GM13976 (cell line): ENCODE measurements around the gene GOLT1B.

Experiments used
- DNase-seq: peaks from one replicate; pipeline ENCODE4 v3.0.0; 2012; ENCODE audit warnings: low spot score
- in situ Hi-C: fragments of 300-500 bp; cut with MboI; formaldehyde crosslinking; loops from one replicate; pipeline ENCODE4 v1.12.0; 2022; ENCODE audit warnings: low sequenced_read_pairs, mixed read lengths, inconsistent platforms; ENCODE audit not compliant: unreplicated experiment
- TF ChIP-seq, protein P1 (sequence below): IDR thresholded peaks from 2 replicates; pipeline ENCODE4 v1.5.1; 2012; ENCODE audit warnings: borderline replicate concordance, mild to moderate bottlenecking; ENCODE audit not compliant: insufficient read depth; ENCODE audit errors: extremely low read depth, missing control alignments, control extremely low read depth

GOLT1B gene

DNA sequence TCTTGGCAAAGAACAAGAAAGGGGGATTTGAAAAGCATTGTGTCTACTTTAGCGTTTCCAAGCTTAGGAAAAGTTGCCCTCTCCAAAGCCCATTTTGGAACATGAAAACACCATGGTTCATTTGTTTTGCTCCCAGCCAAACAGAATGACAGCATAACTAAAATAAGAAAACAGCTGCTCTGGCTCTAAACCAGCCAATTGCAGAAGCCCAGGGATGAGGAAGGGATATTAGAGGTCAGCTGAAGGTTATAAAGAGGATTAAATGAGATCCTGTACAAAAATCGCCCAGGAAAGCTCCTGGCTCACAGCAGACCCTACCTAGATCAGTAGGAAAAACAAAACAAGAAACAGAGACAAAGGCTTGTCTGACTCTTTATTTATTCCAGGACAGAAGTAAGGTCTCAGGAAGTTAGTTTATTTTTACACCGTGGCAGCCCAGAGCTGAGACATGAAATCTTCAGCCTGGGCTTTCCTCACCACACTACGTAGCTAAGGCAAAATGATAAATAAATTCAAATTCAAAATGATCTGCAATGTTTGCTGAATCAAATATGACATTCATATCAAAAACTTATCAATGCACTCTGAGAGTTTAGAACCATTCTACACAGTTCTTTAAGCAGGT is 50.4 kb downstream of the GOLT1B start:
- in situ Hi-C loops, result no loop called here

DNA sequence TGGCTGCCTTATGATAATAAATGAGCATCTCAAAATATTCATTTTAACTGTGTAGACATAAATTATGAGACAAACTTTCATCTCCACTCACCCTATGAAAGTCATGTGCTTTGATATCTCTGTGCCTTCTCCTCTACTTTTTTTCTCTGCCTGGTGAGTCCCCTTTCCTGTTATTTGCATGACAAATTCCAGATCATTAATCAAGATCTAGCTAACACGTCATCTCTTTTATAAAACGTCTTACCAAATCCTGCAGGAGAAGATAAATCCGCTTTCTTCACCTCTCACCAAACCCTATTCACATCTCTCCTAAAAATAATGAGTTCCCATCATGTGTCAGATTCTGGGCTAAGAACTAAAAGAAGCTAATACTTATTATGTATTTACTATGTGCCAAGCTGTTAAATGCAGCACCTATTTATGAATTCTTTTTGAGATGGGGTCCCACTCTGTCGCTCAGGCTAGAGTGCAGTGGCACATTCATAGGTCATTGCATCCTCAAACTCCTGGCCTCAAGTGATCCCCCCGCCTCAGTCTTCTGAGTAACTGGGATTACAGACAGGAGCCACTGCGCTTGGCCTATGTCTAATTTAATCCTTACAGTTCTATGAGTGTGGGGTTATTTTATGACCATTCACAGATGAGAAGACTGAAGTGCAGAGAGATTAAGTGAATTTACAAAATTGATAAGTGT is 51.2 kb downstream of the GOLT1B start:
- DNase-seq, result no peak
- TF ChIP-seq, protein P1, sequence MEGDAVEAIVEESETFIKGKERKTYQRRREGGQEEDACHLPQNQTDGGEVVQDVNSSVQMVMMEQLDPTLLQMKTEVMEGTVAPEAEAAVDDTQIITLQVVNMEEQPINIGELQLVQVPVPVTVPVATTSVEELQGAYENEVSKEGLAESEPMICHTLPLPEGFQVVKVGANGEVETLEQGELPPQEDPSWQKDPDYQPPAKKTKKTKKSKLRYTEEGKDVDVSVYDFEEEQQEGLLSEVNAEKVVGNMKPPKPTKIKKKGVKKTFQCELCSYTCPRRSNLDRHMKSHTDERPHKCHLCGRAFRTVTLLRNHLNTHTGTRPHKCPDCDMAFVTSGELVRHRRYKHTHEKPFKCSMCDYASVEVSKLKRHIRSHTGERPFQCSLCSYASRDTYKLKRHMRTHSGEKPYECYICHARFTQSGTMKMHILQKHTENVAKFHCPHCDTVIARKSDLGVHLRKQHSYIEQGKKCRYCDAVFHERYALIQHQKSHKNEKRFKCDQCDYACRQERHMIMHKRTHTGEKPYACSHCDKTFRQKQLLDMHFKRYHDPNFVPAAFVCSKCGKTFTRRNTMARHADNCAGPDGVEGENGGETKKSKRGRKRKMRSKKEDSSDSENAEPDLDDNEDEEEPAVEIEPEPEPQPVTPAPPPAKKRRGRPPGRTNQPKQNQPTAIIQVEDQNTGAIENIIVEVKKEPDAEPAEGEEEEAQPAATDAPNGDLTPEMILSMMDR, result no peak
- in situ Hi-C loops, result no loop called here

More for the DNA sequence above, 50.4 kb downstream of the GOLT1B start:
- no peak for DNase-seq
- TF ChIP-seq, protein P1, result no peak

DNA sequence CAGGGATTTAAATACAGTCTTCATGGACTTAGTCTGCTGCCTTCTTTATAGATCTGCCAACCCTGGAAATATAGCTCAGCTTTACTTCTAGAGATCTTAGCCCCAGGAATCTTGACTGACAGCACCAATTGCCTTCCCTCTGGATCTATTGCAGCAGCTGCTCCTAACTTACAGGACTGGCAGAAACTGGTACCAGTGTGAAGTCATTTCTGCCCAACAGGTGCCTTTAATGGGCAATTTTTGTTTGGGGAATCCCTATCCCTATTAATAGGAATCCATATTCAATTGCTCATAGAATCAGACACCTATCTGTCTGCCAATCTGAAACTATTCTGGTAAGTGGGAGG is 51.7 kb downstream of the GOLT1B start:
- in situ Hi-C loops, result no loop called here
- TF ChIP-seq, protein P1, result no peak
- no peak for DNase-seq

DNA sequence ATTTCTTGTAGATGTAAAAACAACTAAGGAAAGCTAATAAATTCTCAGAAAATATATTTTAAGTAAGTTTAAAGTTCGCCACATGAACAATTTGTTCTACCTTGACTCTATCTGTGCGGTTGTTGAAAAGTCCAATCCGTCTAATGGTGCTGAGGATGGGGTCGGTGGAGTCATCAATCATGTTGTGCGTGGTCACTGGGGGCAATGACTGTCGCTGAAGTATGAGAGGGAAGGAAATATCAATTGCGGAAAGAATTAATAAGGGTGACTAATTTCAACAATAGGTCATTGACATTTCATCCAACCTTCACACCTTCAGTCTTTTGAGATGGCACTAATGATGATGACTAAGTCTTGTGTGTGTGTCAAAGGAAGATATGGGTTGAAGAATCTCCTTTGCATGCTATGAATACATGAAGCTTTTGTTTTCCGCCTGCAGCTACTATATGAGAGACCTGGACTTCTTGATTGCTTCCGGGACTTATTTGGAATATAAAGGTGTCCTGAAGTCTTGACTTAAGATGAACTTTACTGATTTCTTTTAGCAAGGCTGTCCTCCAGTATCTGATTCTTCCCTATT is 56.6 kb downstream of the GOLT1B start:
- in situ Hi-C loops, result no loop called here
- TF ChIP-seq, protein P1, result no peak
- no peak for DNase-seq

DNA sequence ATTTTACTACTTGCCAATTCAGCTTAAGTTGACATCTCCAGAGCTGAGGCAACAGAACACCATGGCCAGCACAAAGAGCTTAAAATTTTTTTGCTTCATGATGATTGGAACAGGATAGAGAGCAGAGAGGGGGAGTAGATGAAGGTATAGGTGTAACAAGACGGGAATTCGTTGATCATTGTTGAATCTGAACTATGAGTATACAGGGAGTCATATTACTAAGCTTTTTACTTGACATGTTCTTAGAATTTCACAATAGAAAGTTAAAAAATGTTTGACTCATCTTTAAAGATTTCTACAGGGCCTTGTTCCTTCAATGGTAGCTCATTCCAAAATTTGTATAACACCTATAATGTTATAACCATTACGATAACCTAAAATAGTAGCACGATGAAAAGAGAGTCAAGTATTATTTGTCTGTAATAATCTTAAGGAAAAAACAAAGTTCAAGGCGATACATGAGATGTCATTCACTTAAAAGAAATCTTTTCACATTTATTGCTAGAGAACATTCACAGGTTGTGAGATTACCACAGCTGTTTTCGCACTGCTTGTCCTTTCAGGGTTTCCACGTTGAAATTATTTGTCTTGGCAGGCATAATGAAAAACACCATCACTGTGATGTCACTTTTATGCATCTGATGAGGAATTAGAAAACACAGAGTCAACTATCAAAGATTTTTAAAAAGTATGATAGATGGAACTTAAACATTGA is 58.4 kb downstream of the GOLT1B start:
- TF ChIP-seq, protein P1, result no peak
- DNase-seq, result no peak
- in situ Hi-C loops, result no loop called here

DNA sequence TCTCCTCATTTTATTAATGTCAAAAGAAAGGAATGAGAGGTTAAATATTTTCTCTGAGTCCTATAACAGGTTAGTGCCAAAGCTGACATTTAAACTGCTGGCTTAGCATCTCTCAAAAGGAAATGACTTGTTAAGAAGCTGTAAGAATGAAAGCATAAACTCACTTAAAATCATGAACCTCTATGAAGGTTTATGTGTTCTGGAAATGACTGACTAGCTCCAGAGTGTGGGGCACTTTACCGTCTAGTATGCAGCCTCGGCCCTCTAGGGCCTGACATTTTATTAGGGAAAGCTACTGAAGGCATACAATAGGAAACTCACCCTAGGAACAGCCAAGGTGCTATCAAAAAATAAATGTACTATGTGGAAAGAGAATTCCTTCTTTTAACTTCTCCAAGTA is 59.6 kb downstream of the GOLT1B start:
- in situ Hi-C loops, result no loop called here
- DNase-seq, result no peak
- TF ChIP-seq, protein P1, result no peak
